ENCODE results near the gene CAPZA1. TPM values are rescaled to one million over a fixed set of nuclear protein-coding genes. Genes with fewer than 3 reads are reported as not detected.

The CAPZA1 gene
- total and polyA plus RNA-seq, 10 donors: 105 to 354 (median 196) TPM

DNA sequence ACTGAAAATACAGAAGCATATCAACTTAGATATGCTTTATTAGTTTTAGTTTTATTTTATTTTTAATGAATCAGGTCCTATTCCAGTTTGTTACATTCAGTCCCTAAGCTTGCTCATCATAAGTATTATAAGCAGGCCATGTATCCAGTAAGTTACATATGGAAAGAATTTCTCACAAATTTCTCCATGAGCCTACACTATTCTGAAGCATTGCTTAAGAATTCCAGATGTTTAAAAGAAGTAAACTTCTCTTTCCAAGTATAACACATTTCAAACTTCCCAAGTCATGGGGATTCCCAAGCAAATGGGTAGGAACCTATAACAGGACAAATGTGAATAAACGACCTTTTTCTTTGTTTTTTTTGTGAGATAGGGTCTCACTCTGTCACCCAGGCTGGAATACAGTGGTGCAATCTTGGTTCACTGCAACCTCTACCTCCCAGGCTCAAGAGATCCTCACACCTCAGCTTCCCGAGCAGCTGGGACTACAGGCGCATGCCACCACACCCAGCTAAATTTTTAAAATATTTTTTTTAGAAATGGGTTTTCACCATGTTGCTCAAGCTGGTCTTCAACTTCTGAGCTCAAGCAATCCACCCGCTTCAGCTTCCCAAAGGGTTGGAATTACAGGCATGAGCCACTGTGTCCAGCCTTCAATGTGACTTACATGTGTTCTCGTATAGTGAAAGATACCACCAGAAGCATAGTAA, 39.7 kb upstream of the CAPZA1 start:
- no peak overlapping the region for H3K4me3 ChIP-seq
- no peaks in the 10 kb centered on the region for H3K9me3 ChIP-seq
- no peak for TF ChIP-seq CTCF (IDR thresholded peaks at IDR 0.05 in 8 of 11, conservative IDR thresholded peaks at IDR 0.05 in 3 of 11)
- no peak for TF ChIP-seq POLR2A (IDR thresholded peaks at IDR 0.05)
- no peak for TF ChIP-seq POLR2AphosphoS5 (IDR thresholded peaks at IDR 0.05)
- no peaks in the 10 kb centered on the region for H3K4me1 ChIP-seq
- intact Hi-C loops (cut with DNase I; ENCODE audit: low total_unique reads): no loop called here
- DNase-seq: no peak
- H3K27me3 ChIP-seq (replicated peaks in 1 of 7): no peaks in the 10 kb centered on the region
- WGBS, 5 donors: 91 to 98% (median 94%) methylated on average over 5 of the region's 5 CpGs
- H3K27ac ChIP-seq: no peak overlapping the region
- H3K36me3 ChIP-seq: peaks cover 0 to 86% (median 37%) of the 10 kb centered on the region in 6 donors

DNA sequence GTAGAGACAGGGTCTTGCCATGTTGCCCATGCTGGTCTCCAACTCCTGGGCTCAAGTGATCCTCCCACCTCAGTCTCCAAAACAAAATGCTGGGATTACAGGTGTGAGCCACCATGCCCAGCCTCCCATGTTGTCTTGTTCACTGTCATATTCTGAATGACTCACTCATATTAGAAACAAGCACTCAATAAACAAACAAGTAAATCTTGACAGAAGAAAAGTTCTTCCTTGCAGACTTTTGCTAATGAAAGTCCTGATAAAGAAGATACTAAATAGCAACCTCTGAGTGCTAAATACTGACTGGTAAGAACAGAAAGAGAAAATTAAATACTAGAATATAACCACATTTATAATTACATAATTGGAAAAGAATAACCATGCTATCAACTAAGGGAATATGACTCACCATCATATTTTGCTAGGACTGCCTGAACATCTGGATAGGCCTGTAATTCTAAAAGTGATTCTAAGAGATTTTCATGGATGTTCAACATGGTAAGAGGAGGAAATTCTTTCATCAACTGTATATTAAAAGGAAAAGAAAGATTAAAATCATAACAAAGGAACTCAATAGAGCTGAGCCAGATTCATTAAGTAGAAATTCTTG, 37.9 kb upstream of the CAPZA1 start:
- TF ChIP-seq POLR2AphosphoS5 (IDR thresholded peaks at IDR 0.05) (no peak), POLR2A (IDR thresholded peaks at IDR 0.05) (no peak), CTCF (IDR thresholded peaks at IDR 0.05 in 8 of 11, conservative IDR thresholded peaks at IDR 0.05 in 3 of 11) (no peak)
- no peaks in the 10 kb centered on the region for H3K4me1 ChIP-seq
- H3K36me3 ChIP-seq: peaks cover 0 to 75% (median 26%) of the 10 kb centered on the region in 6 donors
- no peaks in the 10 kb centered on the region for H3K27me3 ChIP-seq (replicated peaks in 1 of 7)
- no peaks in the 10 kb centered on the region for H3K9me3 ChIP-seq
- DNase-seq: no peak
- intact Hi-C loops (cut with DNase I; ENCODE audit: low total_unique reads): no loop called here
- no peak overlapping the region for H3K27ac ChIP-seq
- H3K4me3 ChIP-seq: no peak overlapping the region

DNA sequence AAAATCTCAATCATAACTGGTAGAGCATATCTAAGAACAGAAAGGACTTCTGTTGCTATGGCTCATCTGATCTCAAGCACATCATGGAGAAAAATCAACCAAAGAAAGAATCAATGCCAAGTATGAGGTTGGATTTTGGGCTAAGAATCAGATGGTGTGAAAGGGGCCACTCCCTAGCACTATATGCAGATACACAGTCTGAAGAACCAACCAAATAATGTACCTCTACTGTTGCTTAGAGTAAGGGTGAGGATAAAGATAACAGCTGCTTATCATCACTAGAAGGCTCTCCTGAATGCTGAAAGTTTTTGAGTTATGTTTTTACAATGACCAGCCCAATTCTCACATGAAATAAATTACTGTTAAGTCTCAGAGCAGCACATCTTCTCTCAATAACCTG, 36.3 kb upstream of the CAPZA1 start:
- Histone ChIP-seq H3K9me3 (peaks cover 0 to 4% (median 0%) of the 10 kb centered on the region in 8 donors), H3K4me3 (no peak overlapping the region), H3K27ac (no peak overlapping the region), H3K27me3 (replicated peaks in 1 of 7) (no peaks in the 10 kb centered on the region), H3K4me1 (no peaks in the 10 kb centered on the region), H3K36me3 (peaks cover 0 to 71% (median 15%) of the 10 kb centered on the region in 6 donors)
- intact Hi-C loops (cut with DNase I; ENCODE audit: low total_unique reads): no loop called here
- TF ChIP-seq POLR2A (IDR thresholded peaks at IDR 0.05): no peak
- TF ChIP-seq POLR2AphosphoS5 (IDR thresholded peaks at IDR 0.05): no peak
- no peak for TF ChIP-seq CTCF (IDR thresholded peaks at IDR 0.05 in 8 of 11, conservative IDR thresholded peaks at IDR 0.05 in 3 of 11)
- DNase-seq: no peak

- WGBS, 5 donors: 92 to 100% (median 95%) methylated on average over 1 of the region's 1 CpG
Observed at GRCh38 chr1:112589766-112590165, 29.9 kb upstream of the CAPZA1 start.

More at GRCh38 chr1:112589766-112590165, 29.9 kb upstream of the CAPZA1 start:
- TF ChIP-seq POLR2AphosphoS5 (IDR thresholded peaks at IDR 0.05) (no peak), CTCF (IDR thresholded peaks at IDR 0.05 in 8 of 11, conservative IDR thresholded peaks at IDR 0.05 in 3 of 11) (no peak), POLR2A (IDR thresholded peaks at IDR 0.05) (no peak)
- no peak for DNase-seq
- Histone ChIP-seq H3K4me1 (no peaks in the 10 kb centered on the region), H3K36me3 (peaks cover 0 to 58% (median 15%) of the 10 kb centered on the region in 6 donors), H3K9me3 (peaks cover 0 to 14% (median 7%) of the 10 kb centered on the region in 8 donors), H3K4me3 (no peak overlapping the region), H3K27ac (no peak overlapping the region), H3K27me3 (replicated peaks in 1 of 7) (no peaks in the 10 kb centered on the region)
- intact Hi-C loops (cut with DNase I; ENCODE audit: low total_unique reads): no loop called here
